Karpas-422 (cell line): ENCODE measurements around the gene TAMALIN. TPM values are rescaled to one million over a fixed set of nuclear protein-coding genes. Genes with fewer than 3 reads are reported as not detected.

Experiments used
- DNase-seq: peaks from one replicate; pipeline ENCODE4 v3.0.0-alpha.2; 2015
- H2AFZ ChIP-seq: fragments of 200-600 bp; sonication (generic); 2 replicates; pipeline ENCODE4 v1.6.1; 2014; ENCODE audit warnings: antibody characterized with exemption, low read length, mixed read lengths
- H3K27ac ChIP-seq: fragments of 200-600 bp; sonication (generic); 2 replicates; pipeline ENCODE4 v1.5.1; 2014; ENCODE audit warnings: mild to moderate bottlenecking, low read length, moderate library complexity
- H3K27me3 ChIP-seq: fragments of 200-600 bp; sonication (generic); 2 replicates; pipeline ENCODE4 v1.6.1; 2014; ENCODE audit warnings: low read length, mixed read lengths
- H3K36me3 ChIP-seq: fragments of 200-600 bp; sonication (generic); 2 replicates; pipeline ENCODE4 v1.6.1; 2014; ENCODE audit warnings: low read length, mixed read lengths; ENCODE audit not compliant: insufficient read depth
- H3K4me1 ChIP-seq: fragments of 200-600 bp; sonication (generic); 2 replicates; pipeline ENCODE4 v1.6.1; 2014; ENCODE audit warnings: mild to moderate bottlenecking, low read length, mixed read lengths
- H3K4me2 ChIP-seq: fragments of 200-600 bp; sonication (generic); 2 replicates; pipeline ENCODE4 v1.6.1; 2014; ENCODE audit warnings: low read length, low read depth, mild to moderate bottlenecking; ENCODE audit not compliant: poor library complexity, severe bottlenecking
- H3K4me3 ChIP-seq: fragments of 200-600 bp; sonication (generic); 2 replicates; pipeline ENCODE4 v1.5.1; 2014; ENCODE audit warnings: mild to moderate bottlenecking, antibody characterized with exemption, low read length, mixed read lengths
- H3K79me2 ChIP-seq: fragments of 200-600 bp; sonication (generic); 2 replicates; pipeline ENCODE4 v1.6.1; 2014; ENCODE audit warnings: mild to moderate bottlenecking, low read length, mixed read lengths
- H3K9ac ChIP-seq: fragments of 200-600 bp; sonication (generic); 2 replicates; pipeline ENCODE4 v1.6.0; 2014; ENCODE audit warnings: low read length
- H3K9me2 ChIP-seq: fragments of 200-600 bp; sonication (generic), shearing (Covaris generic); replicated peaks from 2 replicates; pipeline ENCODE4 v1.6.0; 2014; ENCODE audit warnings: mild to moderate bottlenecking, low read length, moderate library complexity; ENCODE audit not compliant: insufficient read depth
- H3K9me3 ChIP-seq: fragments of 300-700, 200-600 bp; sonication (generic); 2 replicates; pipeline ENCODE4 v1.6.1; 2014; ENCODE audit warnings: low read length, mixed read lengths
- H4K20me1 ChIP-seq: fragments of 200-600 bp; sonication (generic); 2 replicates; pipeline ENCODE4 v1.6.1; 2014; ENCODE audit warnings: mild to moderate bottlenecking, antibody characterized with exemption, low read length, low read depth; ENCODE audit not compliant: insufficient read depth
- total RNA-seq: library from RNA; depleted of rRNA; stranded (reverse); fragments of >200 nt; shearing (Covaris generic); gene quantifications from 2 replicates; pipeline ENCODE4 v1.2.3, GENCODE V29; 2014; ENCODE audit warnings: low replicate concordance

The TAMALIN gene
- total RNA-seq, 1 experiment from 2014 or later: not detected

GRCh38 chr12:52041035-52041434, 34.3 kb downstream of the TAMALIN start:
- Histone ChIP-seq H3K9me2 (no peaks in the 10 kb centered on the region), H3K9ac (no peak overlapping the region), H3K4me3 (no peak overlapping the region), H2AFZ (no peak overlapping the region), H3K27ac (no peak overlapping the region), H3K36me3 (no peaks in the 10 kb centered on the region), H3K9me3 (no peaks in the 10 kb centered on the region), H3K27me3 (no peaks in the 10 kb centered on the region), H4K20me1 (0 out of 2 replicates have a peak, but pooled peaks cover 4% of the 10 kb centered on the region), H3K4me2 (no peak overlapping the region), H3K79me2 (no peaks in the 10 kb centered on the region), H3K4me1 (peaks cover 36% of the 10 kb centered on the region)
- DNase-seq: no peak

GRCh38 chr12:52041695-52042123, 35.0 kb downstream of the TAMALIN start:
- DNase-seq: peak; percentile 80
- Histone ChIP-seq H2AFZ (no peak overlapping the region), H3K9me2 (no peaks in the 10 kb centered on the region), H3K27me3 (no peaks in the 10 kb centered on the region), H3K79me2 (no peaks in the 10 kb centered on the region), H3K36me3 (no peaks in the 10 kb centered on the region), H3K4me1 (peaks cover 34% of the 10 kb centered on the region), H3K27ac (no peak overlapping the region), H3K4me2 (peak overlapping the region; percentile 55), H3K9ac (peak overlapping the region; percentile 53), H3K9me3 (no peaks in the 10 kb centered on the region), H3K4me3 (peak overlapping the region; percentile 51; the same call in 1 of the 2 replicates), H4K20me1 (0 out of 2 replicates have a peak, but pooled peaks cover 4% of the 10 kb centered on the region)

GRCh38 chr12:52042706-52043385, 36.1 kb downstream of the TAMALIN start:
- Histone ChIP-seq H3K4me2 (peak overlapping the region; percentile 55), H3K36me3 (no peaks in the 10 kb centered on the region), H3K27me3 (no peaks in the 10 kb centered on the region), H3K27ac (no peak overlapping the region), H4K20me1 (0 out of 2 replicates have a peak, but pooled peaks cover 4% of the 10 kb centered on the region), H3K4me1 (peaks cover 27% of the 10 kb centered on the region), H3K9me2 (no peaks in the 10 kb centered on the region), H3K9me3 (no peaks in the 10 kb centered on the region), H3K9ac (peak overlapping the region; percentile 53), H3K79me2 (no peaks in the 10 kb centered on the region), H2AFZ (no peak overlapping the region), H3K4me3 (peak overlapping the region; percentile 51; the same call in 1 of the 2 replicates)
- DNase-seq: no peak

- no peak overlapping the region for H3K9ac ChIP-seq
- peaks cover 27% of the 10 kb centered on the region for H3K4me1 ChIP-seq
Measured at GRCh38 chr12:52043386-52044212, 36.9 kb downstream of the TAMALIN start.

GRCh38 chr12:52044292-52044983, 37.7 kb downstream of the TAMALIN start:
- no peak for DNase-seq
- no peaks in the 10 kb centered on the region for H3K36me3 ChIP-seq
- no peak overlapping the region for H3K4me2 ChIP-seq
- H3K79me2 ChIP-seq: no peaks in the 10 kb centered on the region
- H4K20me1 ChIP-seq: 0 out of 2 replicates have a peak, but pooled peaks cover 4% of the 10 kb centered on the region
- H2AFZ ChIP-seq: no peak overlapping the region
- H3K9me2 ChIP-seq: no peaks in the 10 kb centered on the region
- no peak overlapping the region for H3K9ac ChIP-seq
- no peak overlapping the region for H3K4me3 ChIP-seq
- no peaks in the 10 kb centered on the region for H3K9me3 ChIP-seq
- H3K27ac ChIP-seq: no peak overlapping the region
- H3K4me1 ChIP-seq: peaks cover 27% of the 10 kb centered on the region
- H3K27me3 ChIP-seq: no peaks in the 10 kb centered on the region

More at GRCh38 chr12:52043386-52044212, 36.9 kb downstream of the TAMALIN start:
- Histone ChIP-seq H3K4me2 (peak overlapping the region; percentile 55), H3K4me3 (no peak overlapping the region; the same call in 1 of the 2 replicates), H3K9me2 (no peaks in the 10 kb centered on the region), H3K27me3 (no peaks in the 10 kb centered on the region), H3K27ac (no peak overlapping the region), H2AFZ (no peak overlapping the region), H3K9me3 (no peaks in the 10 kb centered on the region), H3K36me3 (no peaks in the 10 kb centered on the region), H4K20me1 (0 out of 2 replicates have a peak, but pooled peaks cover 4% of the 10 kb centered on the region), H3K79me2 (no peaks in the 10 kb centered on the region)
- no peak for DNase-seq

- Histone ChIP-seq H3K9ac (peak overlapping the region; percentile 11; the same call in 1 of the 2 replicates), H3K9me3 (no peaks in the 10 kb centered on the region), H2AFZ (no peak overlapping the region; the same call in 1 of the 2 replicates), H3K4me2 (no peak overlapping the region), H3K27me3 (no peaks in the 10 kb centered on the region), H3K4me3 (no peak overlapping the region), H4K20me1 (0 out of 2 replicates have a peak, but pooled peaks cover under 1% of the 10 kb centered on the region), H3K27ac (no peak overlapping the region), H3K79me2 (no peaks in the 10 kb centered on the region), H3K4me1 (peaks cover 40% of the 10 kb centered on the region), H3K9me2 (no peaks in the 10 kb centered on the region), H3K36me3 (no peaks in the 10 kb centered on the region)
- DNase-seq: no peak
Measured at GRCh38 chr12:52045794-52046199, 39.1 kb downstream of the TAMALIN start.

GRCh38 chr12:52046859-52047258, 40.1 kb downstream of the TAMALIN start:
- no peak overlapping the region for H3K27ac ChIP-seq
- no peaks in the 10 kb centered on the region for H3K79me2 ChIP-seq
- no peak overlapping the region for H3K9ac ChIP-seq
- no peak for DNase-seq
- peaks cover 43% of the 10 kb centered on the region for H3K4me1 ChIP-seq
- no peak overlapping the region for H3K4me2 ChIP-seq
- no peaks in the 10 kb centered on the region for H4K20me1 ChIP-seq
- H3K27me3 ChIP-seq: no peaks in the 10 kb centered on the region
- no peak overlapping the region for H3K4me3 ChIP-seq
- H3K9me3 ChIP-seq: no peaks in the 10 kb centered on the region
- H3K36me3 ChIP-seq: no peaks in the 10 kb centered on the region
- H2AFZ ChIP-seq: no peak overlapping the region
- no peaks in the 10 kb centered on the region for H3K9me2 ChIP-seq
